ENCODE data around the gene PLCG2. TPM values are rescaled to one million over a fixed set of nuclear protein-coding genes. Genes with fewer than 3 reads are reported as not detected.
A peak's percentile ranks its signal among the peaks of the same experiment; 100 is the strongest.

The PLCG2 gene
- polyA plus RNA-seq, 2 of the 4 experiments (the other 2 are of a cell fraction): 2.8 to 6.0 TPM

DNA sequence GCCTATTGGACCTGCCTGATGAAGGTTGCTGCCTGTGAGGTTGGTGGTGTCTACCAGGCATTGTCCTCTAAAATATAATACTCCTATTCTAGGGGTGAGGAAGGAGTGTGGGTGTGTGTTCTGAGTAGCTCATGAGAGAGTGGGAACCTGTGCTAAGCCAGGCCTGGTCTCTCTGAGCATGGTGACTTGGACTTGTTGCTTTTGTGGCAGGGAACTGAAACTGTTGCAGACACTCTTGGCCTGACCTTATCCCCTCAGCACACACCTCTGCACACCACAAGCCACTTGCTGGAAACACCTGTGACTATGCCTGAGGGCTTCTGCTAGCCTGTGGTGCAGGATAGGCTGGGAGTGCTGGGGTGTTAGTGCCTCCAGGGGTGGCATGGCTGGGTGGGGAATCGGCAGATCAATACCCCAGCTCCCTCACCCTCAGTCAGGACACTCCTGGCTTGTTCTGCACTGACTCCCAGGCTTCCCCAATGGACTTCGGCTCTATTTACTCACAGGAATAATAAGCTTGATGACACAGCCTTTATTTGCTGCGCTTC, 29.9 kb downstream of the PLCG2 start:
- 38% methylated on average over 3 of the region's 3 CpGs for WGBS (ENCODE audit: missing lambda C conversion rate)
- H3K4me2 ChIP-seq: no peak overlapping the region
- FAIRE-seq: no peak
- ATAC-seq: peak; percentile 43 to 61; a peak in 3 of 6 replicates
- no peak overlapping the region for H3K27ac ChIP-seq
- ChIA-PET POLR2A (no interaction called here), CTCF (no interaction called here)
- no peak overlapping the region for H3K4me3 ChIP-seq
- no peak for DNase-seq (ENCODE audit: low read depth in 1 of 2, low spot score in 1 of 2)
- TF ChIP-seq, protein P1, sequence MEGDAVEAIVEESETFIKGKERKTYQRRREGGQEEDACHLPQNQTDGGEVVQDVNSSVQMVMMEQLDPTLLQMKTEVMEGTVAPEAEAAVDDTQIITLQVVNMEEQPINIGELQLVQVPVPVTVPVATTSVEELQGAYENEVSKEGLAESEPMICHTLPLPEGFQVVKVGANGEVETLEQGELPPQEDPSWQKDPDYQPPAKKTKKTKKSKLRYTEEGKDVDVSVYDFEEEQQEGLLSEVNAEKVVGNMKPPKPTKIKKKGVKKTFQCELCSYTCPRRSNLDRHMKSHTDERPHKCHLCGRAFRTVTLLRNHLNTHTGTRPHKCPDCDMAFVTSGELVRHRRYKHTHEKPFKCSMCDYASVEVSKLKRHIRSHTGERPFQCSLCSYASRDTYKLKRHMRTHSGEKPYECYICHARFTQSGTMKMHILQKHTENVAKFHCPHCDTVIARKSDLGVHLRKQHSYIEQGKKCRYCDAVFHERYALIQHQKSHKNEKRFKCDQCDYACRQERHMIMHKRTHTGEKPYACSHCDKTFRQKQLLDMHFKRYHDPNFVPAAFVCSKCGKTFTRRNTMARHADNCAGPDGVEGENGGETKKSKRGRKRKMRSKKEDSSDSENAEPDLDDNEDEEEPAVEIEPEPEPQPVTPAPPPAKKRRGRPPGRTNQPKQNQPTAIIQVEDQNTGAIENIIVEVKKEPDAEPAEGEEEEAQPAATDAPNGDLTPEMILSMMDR (IDR thresholded peaks at IDR 0.05): no peak
- TF ChIP-seq KDM5A (IDR thresholded peaks at IDR 0.05) (no peak), POLR2AphosphoS2 (conservative IDR thresholded peaks at IDR 0.05; ENCODE audit: low read length) (no peak), PHF8 (IDR thresholded peaks at IDR 0.05; ENCODE audit: borderline replicate concordance, low read depth) (no peak), HOXB5 (CRISPR knock-in tag; IDR thresholded peaks at IDR 0.05) (no peak), MAZ (IDR thresholded peaks at IDR 0.05; ENCODE audit: borderline replicate concordance, low read depth, low read length) (no peak), CHD2 (IDR thresholded peaks at IDR 0.05; ENCODE audit: low read length, partially characterized antibody) (no peak), HOXA7 (CRISPR knock-in tag; IDR thresholded peaks at IDR 0.05) (no peak), TP53 (CRISPR knock-in tag; IDR thresholded peaks at IDR 0.05) (no peak), ESRRA (IDR thresholded peaks at IDR 0.05; ENCODE audit: borderline replicate concordance, low read length) (no peak), HOXB13 (CRISPR knock-in tag; IDR thresholded peaks at IDR 0.05; ENCODE audit: low read depth) (no peak), MYC (IDR thresholded peaks at IDR 0.05; ENCODE audit: borderline replicate concordance, low read length) (no peak), EHMT2 (IDR thresholded peaks at IDR 0.05; ENCODE audit: low read depth) (no peak), FOSL2 (IDR thresholded peaks at IDR 0.05) (no peak), FOSL2 (CRISPR knock-in tag; IDR thresholded peaks at IDR 0.05) (no peak), SMC3 (IDR thresholded peaks at IDR 0.05) (no peak), NPAS2 (CRISPR knock-in tag; IDR thresholded peaks at IDR 0.05; ENCODE audit: borderline replicate concordance) (no peak), NFE2L2 (conservative IDR thresholded peaks at IDR 0.05; ENCODE audit: low read length) (no peak), CBX2 (IDR thresholded peaks at IDR 0.05; ENCODE audit: borderline replicate concordance, low read depth) (no peak)
- H3K4me1 ChIP-seq: 0 out of 3 replicates have a peak, but pooled peaks cover 4% of the 10 kb centered on the region
- no peaks in the 10 kb centered on the region for H3K9me3 ChIP-seq

DNA sequence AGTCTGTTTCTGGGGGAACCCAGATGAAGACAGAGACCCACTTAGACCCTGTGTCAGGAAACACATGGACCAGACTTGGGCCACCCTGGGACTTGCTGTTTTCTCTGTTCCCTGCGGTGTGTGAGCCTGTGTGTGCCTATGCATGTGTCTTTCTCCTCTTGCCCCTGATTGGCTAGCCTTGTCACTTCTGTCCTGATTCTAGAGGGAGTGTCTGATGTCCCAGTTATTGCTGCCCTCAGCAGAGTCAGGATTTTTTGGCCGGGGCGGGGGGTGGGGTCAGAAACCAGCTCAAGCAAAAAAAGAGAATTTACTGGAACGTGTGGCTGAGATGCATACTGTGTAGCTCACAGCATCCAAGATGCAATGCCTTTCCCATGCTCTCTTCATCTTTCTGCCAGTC, 30.5 kb downstream of the PLCG2 start:
- Histone ChIP-seq H3K9me3 (no peaks in the 10 kb centered on the region), H3K4me3 (no peak overlapping the region), H3K4me2 (no peak overlapping the region), H3K27ac (no peak overlapping the region), H3K4me1 (0 out of 3 replicates have a peak, but pooled peaks cover 4% of the 10 kb centered on the region)
- CTCF ChIA-PET: no interaction called here
- FAIRE-seq (no peak), DNase-seq (ENCODE audit: low read depth in 1 of 2, low spot score in 1 of 2) (no peak), ATAC-seq (peak in 1 of 2 experiments; percentile 14; a peak in 1 of 6 replicates)
- POLR2A ChIA-PET: no interaction called here
- TF ChIP-seq, protein P2, sequence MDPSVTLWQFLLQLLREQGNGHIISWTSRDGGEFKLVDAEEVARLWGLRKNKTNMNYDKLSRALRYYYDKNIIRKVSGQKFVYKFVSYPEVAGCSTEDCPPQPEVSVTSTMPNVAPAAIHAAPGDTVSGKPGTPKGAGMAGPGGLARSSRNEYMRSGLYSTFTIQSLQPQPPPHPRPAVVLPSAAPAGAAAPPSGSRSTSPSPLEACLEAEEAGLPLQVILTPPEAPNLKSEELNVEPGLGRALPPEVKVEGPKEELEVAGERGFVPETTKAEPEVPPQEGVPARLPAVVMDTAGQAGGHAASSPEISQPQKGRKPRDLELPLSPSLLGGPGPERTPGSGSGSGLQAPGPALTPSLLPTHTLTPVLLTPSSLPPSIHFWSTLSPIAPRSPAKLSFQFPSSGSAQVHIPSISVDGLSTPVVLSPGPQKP (IDR thresholded peaks at IDR 0.05; ENCODE audit: low read depth, low read length): no peak
- TF ChIP-seq RFX5 (IDR thresholded peaks at IDR 0.05): no peak
- no peak for TF ChIP-seq MAFK (IDR thresholded peaks at IDR 0.05; ENCODE audit: partially characterized antibody)
- TF ChIP-seq, protein P3, sequence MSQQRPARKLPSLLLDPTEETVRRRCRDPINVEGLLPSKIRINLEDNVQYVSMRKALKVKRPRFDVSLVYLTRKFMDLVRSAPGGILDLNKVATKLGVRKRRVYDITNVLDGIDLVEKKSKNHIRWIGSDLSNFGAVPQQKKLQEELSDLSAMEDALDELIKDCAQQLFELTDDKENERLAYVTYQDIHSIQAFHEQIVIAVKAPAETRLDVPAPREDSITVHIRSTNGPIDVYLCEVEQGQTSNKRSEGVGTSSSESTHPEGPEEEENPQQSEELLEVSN (IDR thresholded peaks at IDR 0.05; ENCODE audit: borderline replicate concordance, low read depth): no peak
- TF ChIP-seq, protein P4, sequence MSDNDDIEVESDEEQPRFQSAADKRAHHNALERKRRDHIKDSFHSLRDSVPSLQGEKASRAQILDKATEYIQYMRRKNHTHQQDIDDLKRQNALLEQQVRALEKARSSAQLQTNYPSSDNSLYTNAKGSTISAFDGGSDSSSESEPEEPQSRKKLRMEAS (IDR thresholded peaks at IDR 0.05): no peak
- no peak for TF ChIP-seq RNF2 (IDR thresholded peaks at IDR 0.05; ENCODE audit: borderline replicate concordance, low read depth)
- no peak for TF ChIP-seq EHMT2 (IDR thresholded peaks at IDR 0.05; ENCODE audit: low read depth)
- no peak for TF ChIP-seq FOSL2 (IDR thresholded peaks at IDR 0.05)
- TF ChIP-seq FOSL2 (CRISPR knock-in tag; IDR thresholded peaks at IDR 0.05): no peak
- no peak for TF ChIP-seq HOXB5 (CRISPR knock-in tag; IDR thresholded peaks at IDR 0.05)
- 84% methylated on average over 4 of the region's 4 CpGs for WGBS (ENCODE audit: missing lambda C conversion rate)
